Fibroblast of skin of left biceps (primary cell): ENCODE data around the gene TPPP2.

Experiments
- DNase-seq, 2 experiments: peaks; one replicate each; pipeline ENCODE4 v3.0.0-alpha.2; 2013; ENCODE audit warnings: low read depth in 2 of 2

TPPP2 gene

GRCh38 chr14:21016413-21017190 is 13.4 kb upstream of the TPPP2 start:
- no peak for DNase-seq

GRCh38 chr14:21017528-21018245 is 12.3 kb upstream of the TPPP2 start:
- no peak for DNase-seq

- no peak for DNase-seq
These were observed 11.7 kb upstream of the TPPP2 start for GRCh38 chr14:21018286-21018685.

- no peak for DNase-seq
These were observed 11.2 kb upstream of the TPPP2 start for GRCh38 chr14:21018781-21019180.

- DNase-seq = no peak
These were observed 10.7 kb upstream of the TPPP2 start for GRCh38 chr14:21019366-21019765.

GRCh38 chr14:21020977-21021545 is 9.0 kb upstream of the TPPP2 start:
- no peak for DNase-seq

GRCh38 chr14:21022686-21023085 is 7.3 kb upstream of the TPPP2 start:
- DNase-seq = no peak

GRCh38 chr14:21023174-21023573 is 6.8 kb upstream of the TPPP2 start:
- no peak for DNase-seq

- DNase-seq = no peak
These were observed 6.0 kb upstream of the TPPP2 start for GRCh38 chr14:21023817-21024584.

GRCh38 chr14:21024585-21025370 is 5.2 kb upstream of the TPPP2 start, which contains the start of gene NDRG2:
NDRG2 (minus strand) TSS chr14:21025061; CDS start chr14:21023315, 1,746 bp downstream.
- no peak for DNase-seq

GRCh38 chr14:21025371-21026273 is 4.4 kb upstream of the TPPP2 start:
- DNase-seq = no peak

- no peak for DNase-seq
These were observed 3.6 kb upstream of the TPPP2 start for GRCh38 chr14:21026274-21026987.

GRCh38 chr14:21026988-21027315 is 3.1 kb upstream of the TPPP2 start:
- no peak for DNase-seq

- no peak for DNase-seq
These were observed 514 bp downstream of the TPPP2 start for GRCh38 chr14:21030531-21030930.

GRCh38 chr14:21032326-21033132 is 2.5 kb downstream of the TPPP2 start:
- DNase-seq = no peak

- no peak for DNase-seq
These were observed 3.2 kb downstream of the TPPP2 start for GRCh38 chr14:21033133-21033698.

GRCh38 chr14:21034707-21035106 is 4.7 kb downstream of the TPPP2 start, which contains the start of gene RNASE13:
RNASE13 (minus strand) TSS chr14:21034807; CDS start chr14:21034288, 519 bp downstream.
- no peak for DNase-seq

GRCh38 chr14:21036751-21037150 is 6.7 kb downstream of the TPPP2 start:
- no peak for DNase-seq
